ENCODE measurements around the gene PAWR.
"Not testable (repeated sequence)": the region's sequence is repeated elsewhere in the genome, so short reads cannot be mapped to it uniquely, and the experiment has no call there.

PAWR gene

GRCh38 chr12:79685068-79685467 is 5.7 kb downstream of the PAWR start:
- no peak for DNase-seq

GRCh38 chr12:79684338-79684737 is 6.4 kb downstream of the PAWR start:
- DNase-seq: not testable (repeated sequence)

- DNase-seq: no peak
Measured at GRCh38 chr12:79682593-79682992, 8.2 kb downstream of the PAWR start.

GRCh38 chr12:79681008-79681590 is 9.7 kb downstream of the PAWR start:
- DNase-seq: no peak

GRCh38 chr12:79680051-79680450 is 10.7 kb downstream of the PAWR start:
- no peak for DNase-seq

- no peak for DNase-seq
Measured at GRCh38 chr12:79678306-79678705, 12.5 kb downstream of the PAWR start.

- no peak for DNase-seq
Measured at GRCh38 chr12:79677672-79678071, 13.1 kb downstream of the PAWR start.

- no peak for DNase-seq
Measured at GRCh38 chr12:79676579-79676978, 14.2 kb downstream of the PAWR start.

GRCh38 chr12:79674629-79675028 is 16.1 kb downstream of the PAWR start:
- DNase-seq: no peak

- DNase-seq: no peak
Measured at GRCh38 chr12:79673354-79673753, 17.4 kb downstream of the PAWR start.

GRCh38 chr12:79668113-79668512 is 22.7 kb downstream of the PAWR start:
- no peak for DNase-seq

GRCh38 chr12:79665212-79665887 is 25.4 kb downstream of the PAWR start:
- DNase-seq: no peak

- no peak for DNase-seq
Measured at GRCh38 chr12:79664518-79664917, 26.2 kb downstream of the PAWR start.

GRCh38 chr12:79662046-79662811 is 28.5 kb downstream of the PAWR start:
- no peak for DNase-seq

- no peak for DNase-seq
Measured at GRCh38 chr12:79661629-79662028, 29.1 kb downstream of the PAWR start.

- DNase-seq: no peak
Measured at GRCh38 chr12:79659961-79660431, 30.8 kb downstream of the PAWR start.

GRCh38 chr12:79658221-79658620 is 32.5 kb downstream of the PAWR start:
- DNase-seq: no peak

GRCh38 chr12:79657136-79657535 is 33.6 kb downstream of the PAWR start:
- no peak for DNase-seq

- no peak for DNase-seq
Measured at GRCh38 chr12:79655036-79655435, 35.7 kb downstream of the PAWR start.

GRCh38 chr12:79652521-79652920 is 38.2 kb downstream of the PAWR start:
- DNase-seq: no peak

GRCh38 chr12:79650440-79650839 is 40.3 kb downstream of the PAWR start:
- DNase-seq: no peak

GRCh38 chr12:79648881-79649280 is 41.9 kb downstream of the PAWR start:
- no peak for DNase-seq

GRCh38 chr12:79646843-79647242 is 43.9 kb downstream of the PAWR start:
- not testable (repeated sequence) for DNase-seq

- DNase-seq: no peak
Measured at GRCh38 chr12:79645235-79645630, 45.5 kb downstream of the PAWR start.
